Neural cell (in vitro differentiated cells): Measurements from ENCODE around the gene DLX1. TPM values are rescaled to one million over a fixed set of nuclear protein-coding genes. Genes with fewer than 3 reads are reported as not detected.

Experiments
- H2AFZ ChIP-seq: fragments of 200-600, 300-800 bp; sonication (generic), shearing (Covaris generic); 2 replicates; pipeline ENCODE4 v1.6.0; 2014; ENCODE audit warnings: low read depth, mild to moderate bottlenecking, antibody characterized with exemption, low read length, moderate library complexity
- H3F3A ChIP-seq: fragments of 200-600 bp; shearing (Covaris generic); 2 replicates; pipeline ENCODE4 v1.6.1; 2016; ENCODE audit warnings: mild to moderate bottlenecking, moderate library complexity, mixed read lengths, antibody characterized with exemption, low read length; ENCODE audit not compliant: insufficient read depth, poor library complexity, severe bottlenecking
- H3K27ac ChIP-seq: fragments of 200-600, 300-800 bp; sonication (generic), shearing (Covaris generic); 2 replicates; pipeline ENCODE4 v1.5.1; 2014; ENCODE audit warnings: mild to moderate bottlenecking, low read length, moderate library complexity
- H3K27me3 ChIP-seq: fragments of 300-800, 200-600 bp; sonication (generic), shearing (Covaris generic); 2 replicates; pipeline ENCODE4 v1.6.0; 2014; ENCODE audit warnings: mild to moderate bottlenecking, low read depth, low read length, moderate library complexity; ENCODE audit not compliant: insufficient read depth
- H3K36me3 ChIP-seq: fragments of 300-800, 200-600 bp; sonication (generic), shearing (Covaris generic); 2 replicates; pipeline ENCODE4 v1.5.1; 2014; ENCODE audit warnings: mild to moderate bottlenecking, antibody characterized with exemption, low read length, moderate library complexity; ENCODE audit not compliant: insufficient read depth
- H3K4me2 ChIP-seq: fragments of 300-800, 200-600 bp; sonication (generic), shearing (Covaris generic); 2 replicates; pipeline ENCODE4 v1.6.0; 2014; ENCODE audit warnings: mild to moderate bottlenecking, low read length
- H3K4me3 ChIP-seq: fragments of 300-800, 200-600 bp; sonication (generic), shearing (Covaris generic); 2 replicates; pipeline ENCODE4 v1.5.1; 2014; ENCODE audit warnings: mild to moderate bottlenecking, low read length, moderate library complexity
- H3K79me2 ChIP-seq: fragments of 200-600 bp; shearing (Covaris generic); replicated peaks from 2 replicates; pipeline ENCODE4 v1.6.0; 2014; ENCODE audit warnings: mild to moderate bottlenecking, low read length, moderate library complexity; ENCODE audit not compliant: insufficient read depth
- H3K9ac ChIP-seq: fragments of 300-800, 200-600 bp; sonication (generic), shearing (Covaris generic); 2 replicates; pipeline ENCODE4 v1.6.1; 2016; ENCODE audit warnings: mild to moderate bottlenecking, low read length, mixed read lengths
- H3K9me2 ChIP-seq: fragments of 200-600 bp; shearing (Covaris generic); 2 replicates; pipeline ENCODE4 v1.6.1; 2016; ENCODE audit warnings: mild to moderate bottlenecking, low read length, mixed read lengths; ENCODE audit not compliant: insufficient read depth
- H3K9me3 ChIP-seq: fragments of 200-600, 300-800 bp; sonication (generic), shearing (Covaris generic); 2 replicates; pipeline ENCODE4 v1.6.1; 2016; ENCODE audit warnings: mild to moderate bottlenecking, mixed run types, low read length, moderate library complexity, mixed read lengths
- H4K20me1 ChIP-seq: fragments of 200-600 bp; shearing (Covaris generic); 2 replicates; pipeline ENCODE4 v1.6.1; 2016; ENCODE audit warnings: mild to moderate bottlenecking, mixed run types; ENCODE audit not compliant: insufficient read depth
- EP300 ChIP-seq: fragments of 450-650 bp; conservative IDR thresholded peaks from 2 replicates; pipeline ENCODE4 v1.6.1; 2014; ENCODE audit warnings: antibody characterized with exemption, mild to moderate bottlenecking, moderate library complexity; ENCODE audit not compliant: poor library complexity, severe bottlenecking
- EZH2 ChIP-seq: fragments of 200-600, 300-800 bp; shearing (Covaris generic), sonication (generic); IDR thresholded peaks from 2 replicates; pipeline ENCODE4 v1.6.1; 2014; ENCODE audit warnings: antibody characterized with exemption, low read length, borderline replicate concordance, mild to moderate bottlenecking; ENCODE audit not compliant: insufficient read depth, poor library complexity, severe bottlenecking
- MXI1 ChIP-seq: fragments of 450-650 bp; conservative IDR thresholded peaks from 2 replicates; pipeline ENCODE4 v1.6.1; 2014; ENCODE audit warnings: antibody characterized with exemption, mild to moderate bottlenecking; ENCODE audit not compliant: poor library complexity, severe bottlenecking
- POLR2AphosphoS5 ChIP-seq: IDR thresholded peaks from 2 replicates; pipeline ENCODE4 v1.6.1; 2012
- RAD21 ChIP-seq: fragments of 450-650 bp; conservative IDR thresholded peaks from 2 replicates; pipeline ENCODE4 v1.6.1; 2014; ENCODE audit warnings: antibody characterized with exemption, mild to moderate bottlenecking, moderate library complexity
- SMC3 ChIP-seq: fragments of 450-650 bp; conservative IDR thresholded peaks from 2 replicates; pipeline ENCODE4 v1.6.1; 2014; ENCODE audit warnings: antibody characterized with exemption, mild to moderate bottlenecking, moderate library complexity; ENCODE audit not compliant: poor library complexity
- TAF1 ChIP-seq: IDR thresholded peaks from 2 replicates; pipeline ENCODE4 v1.6.1; 2012; ENCODE audit warnings: low read depth
- polyA plus RNA-seq: library from polyadenylated mRNA; depleted of rRNA; stranded (reverse); fragments of >200 nt; gene quantifications from 2 replicates; pipeline ENCODE4 v1.2.3, GENCODE V29; 2014
- TF ChIP-seq, protein P1 (sequence below): fragments of 450-650 bp; IDR thresholded peaks from 2 replicates; pipeline ENCODE4 v1.5.1; 2014; ENCODE audit warnings: antibody characterized with exemption, mild to moderate bottlenecking, moderate library complexity; ENCODE audit not compliant: poor library complexity, severe bottlenecking
- TF ChIP-seq, protein P2 (sequence below): IDR thresholded peaks from 2 replicates; pipeline ENCODE4 v1.6.1; 2012; ENCODE audit warnings: borderline replicate concordance

The DLX1 gene
- polyA plus RNA-seq, 1 donor from 2014 or later, result 67.3 TPM

DNA sequence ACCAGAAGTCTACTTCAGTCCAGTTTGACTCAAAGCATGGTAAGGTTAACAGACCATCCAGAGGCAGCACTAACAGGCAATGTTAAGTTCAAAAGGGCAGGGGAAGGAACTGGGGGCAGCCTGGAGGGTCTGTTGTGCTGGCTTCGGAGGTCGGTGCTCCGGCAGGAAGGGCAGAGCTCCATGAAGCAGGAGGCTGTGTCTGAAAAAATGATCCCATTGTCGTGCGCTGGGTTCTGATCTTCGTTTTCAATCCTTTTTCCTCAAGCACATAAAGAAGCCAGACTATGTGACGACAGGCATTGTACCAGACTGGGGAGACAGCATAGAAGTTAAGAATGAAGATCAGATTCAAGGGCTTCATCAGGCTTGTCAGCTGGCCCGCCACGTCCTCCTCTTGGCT is 21.9 kb upstream of the DLX1 start:
- Histone ChIP-seq H3K9ac (no peak overlapping the region), H3K9me2 (no peaks in the 10 kb centered on the region), H3K9me3 (no peaks in the 10 kb centered on the region), H3K4me2 (no peak overlapping the region), H3K4me3 (no peak overlapping the region), H3F3A (peaks cover 3% of the 10 kb centered on the region), H2AFZ (no peak overlapping the region), H3K79me2 (peaks cover 1% of the 10 kb centered on the region), H3K27me3 (no peaks in the 10 kb centered on the region), H3K36me3 (no peaks in the 10 kb centered on the region), H3K27ac (no peak overlapping the region), H4K20me1 (no peaks in the 10 kb centered on the region)
- TF ChIP-seq POLR2AphosphoS5 (no peak), EZH2 (no peak), SMC3 (no peak), RAD21 (no peak), EP300 (no peak), MXI1 (no peak), TAF1 (no peak)
- TF ChIP-seq, protein P1, sequence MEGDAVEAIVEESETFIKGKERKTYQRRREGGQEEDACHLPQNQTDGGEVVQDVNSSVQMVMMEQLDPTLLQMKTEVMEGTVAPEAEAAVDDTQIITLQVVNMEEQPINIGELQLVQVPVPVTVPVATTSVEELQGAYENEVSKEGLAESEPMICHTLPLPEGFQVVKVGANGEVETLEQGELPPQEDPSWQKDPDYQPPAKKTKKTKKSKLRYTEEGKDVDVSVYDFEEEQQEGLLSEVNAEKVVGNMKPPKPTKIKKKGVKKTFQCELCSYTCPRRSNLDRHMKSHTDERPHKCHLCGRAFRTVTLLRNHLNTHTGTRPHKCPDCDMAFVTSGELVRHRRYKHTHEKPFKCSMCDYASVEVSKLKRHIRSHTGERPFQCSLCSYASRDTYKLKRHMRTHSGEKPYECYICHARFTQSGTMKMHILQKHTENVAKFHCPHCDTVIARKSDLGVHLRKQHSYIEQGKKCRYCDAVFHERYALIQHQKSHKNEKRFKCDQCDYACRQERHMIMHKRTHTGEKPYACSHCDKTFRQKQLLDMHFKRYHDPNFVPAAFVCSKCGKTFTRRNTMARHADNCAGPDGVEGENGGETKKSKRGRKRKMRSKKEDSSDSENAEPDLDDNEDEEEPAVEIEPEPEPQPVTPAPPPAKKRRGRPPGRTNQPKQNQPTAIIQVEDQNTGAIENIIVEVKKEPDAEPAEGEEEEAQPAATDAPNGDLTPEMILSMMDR, result no peak
- TF ChIP-seq, protein P2, sequence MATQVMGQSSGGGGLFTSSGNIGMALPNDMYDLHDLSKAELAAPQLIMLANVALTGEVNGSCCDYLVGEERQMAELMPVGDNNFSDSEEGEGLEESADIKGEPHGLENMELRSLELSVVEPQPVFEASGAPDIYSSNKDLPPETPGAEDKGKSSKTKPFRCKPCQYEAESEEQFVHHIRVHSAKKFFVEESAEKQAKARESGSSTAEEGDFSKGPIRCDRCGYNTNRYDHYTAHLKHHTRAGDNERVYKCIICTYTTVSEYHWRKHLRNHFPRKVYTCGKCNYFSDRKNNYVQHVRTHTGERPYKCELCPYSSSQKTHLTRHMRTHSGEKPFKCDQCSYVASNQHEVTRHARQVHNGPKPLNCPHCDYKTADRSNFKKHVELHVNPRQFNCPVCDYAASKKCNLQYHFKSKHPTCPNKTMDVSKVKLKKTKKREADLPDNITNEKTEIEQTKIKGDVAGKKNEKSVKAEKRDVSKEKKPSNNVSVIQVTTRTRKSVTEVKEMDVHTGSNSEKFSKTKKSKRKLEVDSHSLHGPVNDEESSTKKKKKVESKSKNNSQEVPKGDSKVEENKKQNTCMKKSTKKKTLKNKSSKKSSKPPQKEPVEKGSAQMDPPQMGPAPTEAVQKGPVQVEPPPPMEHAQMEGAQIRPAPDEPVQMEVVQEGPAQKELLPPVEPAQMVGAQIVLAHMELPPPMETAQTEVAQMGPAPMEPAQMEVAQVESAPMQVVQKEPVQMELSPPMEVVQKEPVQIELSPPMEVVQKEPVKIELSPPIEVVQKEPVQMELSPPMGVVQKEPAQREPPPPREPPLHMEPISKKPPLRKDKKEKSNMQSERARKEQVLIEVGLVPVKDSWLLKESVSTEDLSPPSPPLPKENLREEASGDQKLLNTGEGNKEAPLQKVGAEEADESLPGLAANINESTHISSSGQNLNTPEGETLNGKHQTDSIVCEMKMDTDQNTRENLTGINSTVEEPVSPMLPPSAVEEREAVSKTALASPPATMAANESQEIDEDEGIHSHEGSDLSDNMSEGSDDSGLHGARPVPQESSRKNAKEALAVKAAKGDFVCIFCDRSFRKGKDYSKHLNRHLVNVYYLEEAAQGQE, result no peak

DNA sequence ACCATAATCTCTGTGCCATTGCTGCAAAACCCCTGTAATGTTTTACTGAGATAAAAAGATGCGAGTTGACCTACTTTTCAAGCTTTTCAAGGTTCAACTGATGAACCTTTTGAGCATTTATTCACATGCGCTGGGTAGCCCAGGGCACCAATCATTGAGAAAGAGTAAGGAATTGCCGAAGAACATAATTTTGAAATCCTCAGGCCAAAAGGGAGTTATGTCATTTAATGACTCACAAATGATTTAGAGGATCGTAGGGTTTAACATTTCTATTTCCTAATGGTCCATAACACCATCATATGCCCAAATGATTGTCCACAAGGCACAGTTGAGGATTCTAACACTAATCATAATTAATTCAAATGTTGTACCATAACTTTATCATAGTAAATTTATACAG is 20.2 kb upstream of the DLX1 start:
- Histone ChIP-seq H3K9me3 (no peaks in the 10 kb centered on the region), H3K4me2 (no peak overlapping the region), H3K27ac (no peak overlapping the region), H2AFZ (no peak overlapping the region), H3K9ac (no peak overlapping the region), H3K36me3 (no peaks in the 10 kb centered on the region), H3K79me2 (peaks cover 6% of the 10 kb centered on the region), H4K20me1 (no peaks in the 10 kb centered on the region), H3K4me3 (no peak overlapping the region), H3K9me2 (no peaks in the 10 kb centered on the region), H3K27me3 (no peaks in the 10 kb centered on the region), H3F3A (peaks cover 3% of the 10 kb centered on the region)
- TF ChIP-seq SMC3 (no peak), TAF1 (no peak), EP300 (no peak), MXI1 (no peak), EZH2 (no peak), POLR2AphosphoS5 (no peak), RAD21 (no peak)
- TF ChIP-seq, protein P2, result no peak
- TF ChIP-seq, protein P1, result no peak
